GM18526 (cell line): ENCODE measurements around the gene RAD23A.

Experiments used
- POLR2A ChIP-seq: IDR thresholded peaks from 3 replicates; pipeline ENCODE4 v1.6.1; 2011; ENCODE audit not compliant: insufficient read length; ENCODE audit errors: extremely low read depth

Gene RAD23A

DNA sequence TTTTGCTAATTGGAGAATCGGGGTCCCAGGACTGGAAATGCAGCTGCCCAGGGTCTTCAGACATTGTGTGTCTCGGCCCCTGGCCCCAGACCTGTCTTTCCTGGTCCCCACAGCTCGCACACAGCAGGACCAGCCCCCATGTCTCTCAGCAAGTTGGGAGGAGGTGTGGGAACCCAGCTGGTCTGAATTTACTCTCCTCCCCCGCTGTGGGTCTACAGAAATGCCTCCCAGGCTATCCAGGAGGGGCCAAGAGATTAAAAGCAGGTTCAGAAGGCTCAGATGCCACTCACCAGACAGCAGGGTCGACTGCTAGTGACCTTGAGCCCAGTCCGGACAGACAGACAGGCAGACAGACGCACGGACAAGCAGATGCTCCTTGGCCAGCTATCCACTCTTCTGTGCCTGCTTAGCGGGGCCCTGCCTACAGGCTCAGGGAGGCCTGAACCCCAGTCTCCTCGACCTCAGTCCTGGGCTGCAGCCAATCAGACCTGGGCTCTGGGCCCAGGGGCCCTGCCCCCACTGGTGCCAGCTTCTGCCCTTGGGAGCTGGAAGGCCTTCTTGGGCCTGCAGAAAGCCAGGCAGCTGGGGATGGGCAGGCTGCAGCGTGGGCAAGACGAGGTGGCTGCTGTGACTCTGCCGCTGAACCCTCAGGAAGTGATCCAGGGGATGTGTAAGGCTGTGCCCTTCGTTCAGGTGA lies 23.8 kb downstream of the RAD23A start, which contains the start of gene DAND5:
Gene DAND5, plus strand, starts transcription at position 285 of the 697 bp plus-strand sequence. Its CDS starts 85 bp downstream, at position 370.
- TF ChIP-seq POLR2A: no peak

DNA sequence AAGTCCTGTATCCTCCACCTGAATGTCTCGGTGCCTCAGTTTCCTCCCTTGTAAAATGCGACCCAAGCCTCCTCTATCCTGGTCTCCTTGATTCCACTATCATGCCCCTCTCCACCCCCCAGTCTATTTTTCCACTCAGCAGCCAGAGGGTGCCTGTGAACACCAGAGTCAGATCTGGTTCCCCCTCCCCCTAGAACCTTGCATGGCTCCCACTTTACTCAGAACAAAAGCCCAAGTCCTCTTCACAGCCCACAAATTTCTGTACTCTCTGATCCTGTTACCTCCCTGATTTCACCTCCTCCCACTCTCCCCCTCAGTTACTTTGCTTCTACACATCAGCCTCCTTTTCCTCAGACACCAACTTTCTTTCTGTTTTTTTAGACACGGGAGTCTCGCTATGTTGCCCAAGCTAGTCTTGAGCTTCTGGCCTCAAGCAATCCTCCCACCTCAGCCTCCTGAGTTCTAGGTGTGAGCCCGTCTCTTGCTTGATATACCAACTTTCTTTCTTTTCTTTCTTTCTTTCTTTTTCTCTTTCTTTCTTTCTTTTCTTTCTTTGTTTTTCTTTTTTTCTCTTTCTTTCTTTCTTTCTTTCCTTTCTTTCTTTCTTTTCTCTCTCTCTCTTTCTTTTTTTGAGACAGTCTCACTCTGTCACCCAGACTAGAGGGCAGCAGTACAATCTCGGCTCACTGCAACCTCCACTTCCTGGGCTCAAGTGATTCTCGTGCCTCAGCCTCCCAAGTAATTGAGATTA lies 24.6 kb downstream of the RAD23A start:
- TF ChIP-seq POLR2A: no peak

DNA sequence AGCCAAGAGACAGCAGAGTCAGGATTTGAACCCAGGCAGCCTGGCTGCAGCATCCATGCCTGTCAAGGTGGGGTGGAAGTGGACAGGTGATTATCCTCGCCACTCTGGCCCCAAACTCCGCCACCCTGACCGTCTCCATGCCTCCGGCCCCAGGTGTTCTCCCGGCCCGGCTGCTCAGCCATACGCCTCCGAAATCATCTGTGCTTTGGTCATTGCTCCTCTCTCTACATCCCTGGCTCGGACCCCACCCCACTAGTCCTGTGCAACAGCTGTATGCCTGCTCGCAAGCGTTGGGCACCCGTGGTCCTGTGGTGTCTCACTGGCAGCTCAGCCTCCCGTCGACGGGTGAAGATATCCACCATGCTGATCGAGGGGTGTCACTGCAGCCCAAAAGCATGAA lies 27.6 kb downstream of the RAD23A start:
- no peak for TF ChIP-seq POLR2A

DNA sequence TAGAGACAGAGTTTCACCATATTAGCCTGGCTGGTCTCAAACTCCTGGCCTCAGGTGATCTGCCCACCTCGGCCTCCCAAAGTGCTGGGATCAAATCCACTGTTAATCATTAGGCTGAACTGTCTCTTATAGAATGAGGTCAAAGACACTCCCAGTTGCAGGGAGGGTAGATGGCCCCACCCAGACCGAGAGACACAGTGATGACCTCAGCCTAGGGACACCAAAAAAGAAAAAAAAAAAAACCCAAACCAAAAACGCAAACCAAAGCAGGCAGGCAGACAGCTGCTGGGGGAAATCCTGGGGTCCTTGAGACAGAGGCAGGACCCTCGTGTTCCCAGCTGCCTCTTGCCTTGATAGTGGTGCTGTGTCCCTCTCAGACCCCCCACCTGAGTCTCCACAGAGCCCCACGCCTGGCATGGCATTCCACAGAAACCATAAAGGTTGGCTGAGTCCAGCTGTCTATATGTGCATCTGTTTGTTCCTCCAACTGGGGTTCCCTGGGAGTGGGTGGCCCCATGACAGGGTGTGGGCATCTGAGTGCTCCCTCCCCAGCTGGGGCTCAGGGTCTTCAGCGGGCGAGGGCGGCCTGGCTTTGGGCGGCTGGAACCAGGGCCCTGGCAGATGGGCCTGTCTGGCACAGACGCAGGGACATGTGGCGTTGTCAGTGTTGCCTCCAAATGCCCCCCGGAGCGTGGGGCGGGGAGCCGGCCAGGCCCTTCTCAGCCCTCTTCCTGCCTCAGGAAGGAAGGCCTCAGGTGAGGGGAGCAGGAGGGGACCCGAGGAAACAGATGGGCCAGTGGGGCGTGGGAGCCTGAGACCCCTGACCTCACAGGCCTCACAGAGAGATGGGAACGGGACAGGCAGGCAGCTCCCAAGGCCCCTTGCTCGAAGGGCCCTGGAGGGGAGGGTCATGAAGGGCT lies 28.9 kb downstream of the RAD23A start:
- TF ChIP-seq POLR2A: no peak

DNA sequence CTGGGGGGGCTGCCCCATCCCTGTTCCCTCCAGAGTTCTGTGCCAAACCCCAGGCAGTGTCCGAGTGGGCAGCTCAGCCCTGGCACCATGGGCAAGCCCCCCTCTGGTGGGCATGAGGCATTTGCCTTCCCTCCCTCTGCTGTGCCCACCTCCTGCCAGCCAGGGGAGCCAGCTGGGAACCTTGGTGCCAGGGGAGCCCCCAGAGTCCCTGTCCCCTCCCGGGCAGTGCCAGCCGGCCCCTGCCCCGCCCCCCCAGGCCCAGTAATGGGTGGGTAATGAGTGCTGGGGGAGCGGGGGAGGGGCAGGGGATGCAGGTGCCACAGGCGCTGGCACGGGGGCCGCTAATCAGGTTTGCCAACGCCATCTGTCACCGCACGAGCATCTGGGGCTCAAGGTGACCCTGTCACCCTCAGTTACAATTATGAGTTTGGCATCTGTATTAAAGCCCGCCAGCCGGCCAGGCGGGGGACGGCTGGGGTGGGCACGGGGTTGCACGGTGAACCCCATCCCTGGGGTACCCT lies 29.6 kb downstream of the RAD23A start:
- TF ChIP-seq POLR2A: no peak

DNA sequence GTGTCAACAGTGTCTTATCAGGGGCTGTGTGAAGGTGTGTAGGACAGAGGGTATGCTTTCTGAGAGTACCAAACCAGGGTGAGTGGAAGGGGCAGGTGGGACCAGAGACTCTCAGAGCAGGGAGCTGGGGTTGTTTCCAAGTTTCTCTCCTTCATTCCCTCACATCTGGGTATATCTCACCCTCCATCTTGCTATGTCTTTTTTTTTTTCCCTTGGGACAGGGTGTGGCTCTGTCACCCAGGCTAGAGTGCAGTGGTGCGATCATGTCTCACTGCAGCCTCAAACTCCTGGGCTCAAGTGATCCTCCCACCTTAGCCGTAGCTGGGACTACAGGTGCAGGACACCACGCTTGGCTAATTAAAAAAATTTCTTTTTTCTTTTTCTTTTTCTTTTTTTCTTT lies 34.3 kb downstream of the RAD23A start:
- no peak for TF ChIP-seq POLR2A

DNA sequence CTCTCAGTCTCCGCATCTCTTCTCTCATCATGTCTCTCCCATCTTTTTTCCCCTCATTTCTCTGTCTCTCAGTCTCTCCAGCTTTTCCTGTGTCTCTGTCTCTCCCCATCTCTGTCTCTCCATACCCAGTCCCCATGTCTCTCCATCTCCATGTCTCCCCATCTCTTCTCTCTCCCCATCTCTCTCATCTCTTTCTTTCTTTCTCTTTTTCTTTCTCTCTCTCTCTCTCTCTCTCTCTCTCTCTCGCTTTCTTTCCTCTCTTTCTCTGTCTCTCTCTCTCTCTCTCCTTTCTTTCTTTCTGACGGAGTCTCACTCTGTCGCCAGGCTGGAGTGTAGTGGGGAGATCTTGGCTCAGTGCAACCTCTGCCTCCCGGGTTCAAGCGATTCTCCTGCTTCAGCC lies 37.0 kb downstream of the RAD23A start:
- no peak for TF ChIP-seq POLR2A

DNA sequence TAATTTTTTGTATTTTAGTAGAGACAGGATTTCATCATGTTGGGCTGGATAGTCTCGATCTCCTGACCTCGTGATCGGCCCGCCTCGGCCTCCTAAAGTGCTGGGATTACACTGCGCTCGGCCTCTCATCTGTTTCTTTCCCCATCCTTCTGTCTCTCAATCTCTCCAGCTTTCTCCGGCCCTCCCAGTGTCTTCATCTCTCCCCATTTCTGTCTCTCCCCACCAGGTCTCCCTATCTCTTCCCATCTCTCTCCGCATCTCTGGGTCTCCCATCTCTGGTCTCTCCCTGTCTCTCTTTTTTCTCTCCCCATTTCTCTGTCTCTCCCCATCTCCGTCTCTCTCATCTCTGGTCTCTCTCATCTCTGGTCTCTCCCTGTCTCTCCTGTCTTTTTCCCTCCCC lies 37.4 kb downstream of the RAD23A start:
- TF ChIP-seq POLR2A: no peak

DNA sequence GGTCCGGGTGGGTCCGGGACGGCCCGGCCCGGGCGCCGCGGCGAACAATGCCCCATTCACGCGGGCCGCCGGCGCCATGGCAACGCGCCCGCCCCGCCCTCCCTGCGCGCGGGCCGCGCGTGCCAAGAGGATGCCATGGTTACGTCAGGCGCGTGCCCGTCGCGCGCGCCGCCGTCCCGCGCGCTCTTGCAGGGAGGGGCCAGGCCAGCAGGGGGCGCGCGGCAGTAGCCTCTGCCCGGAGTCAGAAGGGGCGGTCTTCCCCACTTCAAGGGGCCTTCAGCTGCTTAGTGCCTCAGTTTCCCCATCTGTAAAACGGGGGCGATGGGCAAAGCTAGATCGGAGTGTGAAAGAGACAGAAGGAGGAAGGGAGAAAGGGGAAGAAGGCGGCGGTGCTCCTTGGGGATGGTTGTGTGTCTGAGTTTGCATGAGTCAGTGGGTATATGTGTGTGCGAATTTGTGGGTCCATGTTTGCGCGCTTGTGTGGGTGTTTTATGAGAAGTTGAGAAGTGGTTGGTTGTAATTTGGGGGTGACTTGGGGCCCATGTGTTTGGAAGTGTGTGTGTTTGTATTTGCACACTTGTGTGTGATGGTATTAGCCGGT lies 38.0 kb downstream of the RAD23A start:
- no peak for TF ChIP-seq POLR2A

DNA sequence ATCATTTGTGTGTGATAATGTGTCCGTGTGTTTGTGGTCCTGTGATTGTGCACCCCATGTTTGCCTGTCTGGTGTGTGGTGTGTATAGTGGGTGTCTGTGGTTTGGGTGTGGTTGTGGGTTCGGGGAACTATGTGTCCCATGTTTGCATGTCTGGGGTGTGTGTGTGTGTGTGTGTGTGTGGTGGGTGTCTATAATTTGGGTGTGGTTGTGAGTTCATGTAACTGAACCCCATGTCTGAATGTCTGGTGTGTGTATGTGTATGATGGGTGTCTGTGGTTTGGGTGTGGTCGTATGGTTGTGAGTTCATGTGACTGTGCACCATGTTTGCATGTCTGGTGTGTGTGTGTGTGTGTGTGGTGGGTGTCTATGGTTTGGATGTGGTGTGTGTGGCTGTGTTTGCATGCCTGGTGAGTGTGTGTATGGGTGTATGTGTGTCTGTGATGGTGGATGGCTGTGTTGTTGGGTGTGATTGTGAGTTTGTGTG lies 38.5 kb downstream of the RAD23A start:
- no peak for TF ChIP-seq POLR2A

DNA sequence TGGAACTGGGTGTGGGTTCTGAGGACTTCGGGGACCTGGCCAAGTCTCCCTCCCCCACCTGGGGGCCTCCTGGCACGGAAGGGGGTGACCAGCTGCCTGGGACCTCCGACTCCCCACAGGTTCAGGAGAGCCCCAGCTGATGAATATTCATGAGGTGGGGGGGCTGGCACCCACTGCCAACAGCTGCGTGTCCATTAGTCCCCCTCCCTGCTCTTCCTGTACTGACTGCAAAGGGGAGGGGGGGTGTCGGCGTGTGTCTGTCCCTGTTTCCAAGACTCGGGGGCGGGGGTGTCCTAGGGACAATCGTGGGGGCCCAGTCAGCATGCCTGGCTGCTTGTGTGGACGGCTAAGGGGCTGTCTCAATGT lies 39.0 kb downstream of the RAD23A start:
- no peak for TF ChIP-seq POLR2A

DNA sequence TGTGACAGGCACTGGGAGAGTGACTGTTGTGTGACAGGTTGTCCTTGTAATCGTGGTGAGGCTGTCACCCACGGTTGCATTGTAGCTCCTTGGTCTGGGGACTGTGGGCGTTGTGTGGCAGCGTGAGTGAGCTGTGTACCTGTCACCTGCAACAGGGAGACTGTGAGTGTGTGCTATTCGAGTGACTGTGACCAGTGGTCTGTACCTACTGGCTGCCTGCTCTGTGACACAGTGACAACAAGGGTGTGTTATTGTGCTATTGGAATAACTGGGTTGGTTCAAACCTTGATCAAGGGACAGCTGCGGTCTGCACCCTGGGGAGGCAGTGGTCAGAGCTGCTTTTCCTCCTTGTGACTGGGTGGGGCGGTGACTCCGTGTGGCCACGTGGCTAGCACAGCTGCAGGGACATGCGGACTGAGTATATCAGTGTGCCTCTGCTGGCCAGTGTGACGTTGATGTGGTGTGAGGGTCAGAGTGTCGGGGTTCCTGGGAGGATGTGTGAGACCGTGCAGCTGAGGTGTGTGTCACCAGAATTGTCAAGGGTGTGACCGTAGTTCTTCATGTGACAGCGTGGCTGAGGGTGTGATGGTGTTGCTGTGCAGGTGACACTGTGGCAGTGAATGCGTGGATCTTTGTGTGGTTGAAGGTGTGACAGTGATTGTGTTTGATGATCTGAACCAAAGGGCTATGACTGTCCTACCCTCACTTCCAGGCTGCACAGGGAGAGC lies 39.6 kb downstream of the RAD23A start:
- TF ChIP-seq POLR2A: no peak

DNA sequence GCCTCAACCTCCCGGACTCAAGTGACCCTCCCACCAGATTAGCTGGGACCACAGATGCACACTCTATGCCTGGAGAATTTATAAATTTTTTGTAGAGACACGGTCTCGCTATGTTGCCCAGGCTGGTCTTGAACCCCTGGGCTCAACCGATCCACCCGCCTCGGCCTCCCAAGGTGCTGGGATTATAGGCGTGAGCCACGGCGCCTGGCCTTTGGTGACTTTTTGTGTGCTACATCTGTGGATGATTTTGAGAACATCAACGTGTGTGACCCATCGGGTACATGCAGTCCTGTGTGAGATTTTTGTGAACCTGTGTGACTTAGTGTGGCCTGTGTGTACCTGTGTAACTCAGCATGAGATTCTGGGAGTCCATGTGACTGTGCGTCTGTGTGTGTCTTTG lies 41.1 kb downstream of the RAD23A start:
- no peak for TF ChIP-seq POLR2A

DNA sequence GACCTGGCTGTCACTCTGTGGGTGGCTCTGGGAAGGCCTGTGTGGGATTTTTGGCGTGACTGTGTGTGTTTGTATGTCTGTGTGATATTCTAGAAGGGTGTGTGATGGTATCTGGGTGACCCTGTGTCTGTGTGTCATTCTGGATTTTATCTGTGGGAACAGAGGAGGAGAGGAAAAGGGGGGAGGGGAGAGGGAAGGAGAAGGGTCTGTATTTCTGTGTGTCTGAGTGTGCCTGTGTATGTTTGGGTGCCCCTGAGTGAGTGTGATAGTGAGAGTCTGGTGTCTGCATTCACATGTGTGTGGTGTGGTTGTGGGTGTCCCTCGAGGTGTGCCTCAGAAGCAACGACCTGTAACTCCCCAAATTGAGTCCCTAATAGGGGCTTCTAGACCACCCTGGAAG lies 41.5 kb downstream of the RAD23A start:
- TF ChIP-seq POLR2A: no peak

DNA sequence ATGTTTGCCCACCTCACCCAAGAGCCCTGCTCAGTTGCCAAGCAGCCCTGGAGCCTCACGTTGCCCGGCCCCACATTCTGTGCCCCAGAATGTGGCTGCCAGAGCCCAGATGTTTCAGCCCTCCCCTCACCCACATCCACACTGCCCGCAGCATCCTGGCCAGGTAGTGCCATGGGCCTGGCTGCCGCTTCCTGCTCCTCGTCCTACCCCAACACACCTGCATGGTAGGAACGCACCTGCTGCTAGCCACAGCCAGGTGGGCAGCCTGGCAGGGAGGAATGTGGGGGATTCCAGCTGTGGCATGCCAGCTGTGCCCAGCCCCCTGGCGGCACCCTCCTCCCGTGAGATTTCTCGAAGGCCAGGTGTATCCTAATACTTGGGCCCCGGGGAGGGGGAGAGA lies 42.1 kb downstream of the RAD23A start:
- no peak for TF ChIP-seq POLR2A

DNA sequence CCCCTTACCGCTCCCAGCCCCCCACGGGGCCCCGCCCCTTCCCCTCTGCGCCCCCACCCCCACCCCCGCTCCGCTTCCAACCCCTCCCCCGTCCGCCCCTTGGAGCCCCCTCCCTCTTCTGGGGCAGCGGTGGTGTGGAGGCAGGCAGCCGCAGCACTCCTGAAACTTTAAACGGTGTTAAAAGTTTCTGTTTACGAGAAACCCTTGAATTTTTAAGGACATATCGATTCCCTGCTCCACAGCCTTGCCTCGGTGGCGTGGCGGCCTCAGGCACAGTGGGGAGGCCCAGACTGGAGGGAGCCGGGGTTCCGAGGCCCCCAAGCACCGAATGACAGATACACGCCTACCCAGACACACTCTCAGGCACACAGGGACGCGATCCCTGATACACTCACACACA lies 44.8 kb downstream of the RAD23A start:
- TF ChIP-seq POLR2A: no peak
